SK-N-MC (cell line): Measurements from ENCODE around the gene SPTAN1.
A peak's percentile ranks its signal among the peaks of the same experiment; 100 is the strongest.
"Not testable (repeated sequence)": the region's sequence is repeated elsewhere in the genome, so short reads cannot be mapped to it uniquely, and the experiment has no call there.

Source experiments
- DNase-seq: peaks from one replicate; pipeline ENCODE4 v3.0.0-alpha.2; 2011; ENCODE audit warnings: low read depth, low spot score
- H3K27ac ChIP-seq: fragments of 200-600 bp; sonication (generic); 2 replicates; pipeline ENCODE4 v1.5.1; 2016; ENCODE audit warnings: mixed run types
- H3K36me3 ChIP-seq: fragments of 200-600 bp; sonication (generic); 2 replicates; pipeline ENCODE4 v1.6.1; 2017; ENCODE audit warnings: antibody characterized with exemption, low read length, mixed read lengths; ENCODE audit not compliant: insufficient read depth
- H3K4me3 ChIP-seq: fragments of 200-600 bp; sonication (generic); 2 replicates; pipeline ENCODE4 v1.5.1; 2016
- H3K9ac ChIP-seq: fragments of 200-600 bp; sonication (generic); 2 replicates; pipeline ENCODE4 v1.8.0; 2017; ENCODE audit warnings: mixed run types, mixed read lengths; ENCODE audit not compliant: insufficient read length
- H3K9me3 ChIP-seq: fragments of 200-600 bp; sonication (generic); 2 replicates; pipeline ENCODE4 v1.6.1; 2017; ENCODE audit warnings: low read depth, mild to moderate bottlenecking, antibody characterized with exemption, low read length, moderate library complexity, mixed read lengths
- EZH2 ChIP-seq: fragments of 200-600 bp; sonication (generic); IDR thresholded peaks from one replicate; pipeline ENCODE4 v1.6.1; 2017; ENCODE audit warnings: antibody characterized with exemption
- FOXP2 ChIP-seq: optimal IDR thresholded peaks from 2 replicates; pipeline ENCODE3; 2011; ENCODE audit warnings: mild to moderate bottlenecking, moderate library complexity; ENCODE audit not compliant: insufficient read depth; ENCODE audit errors: extremely low read length, control extremely low read depth
- POLR2AphosphoS5 ChIP-seq: IDR thresholded peaks from 2 replicates; pipeline ENCODE4 v1.6.1; 2012; ENCODE audit warnings: mild to moderate bottlenecking, low read depth, low read length, borderline replicate concordance

Gene SPTAN1

GRCh38 chr9:128643519-128644300 is 91.3 kb downstream of the SPTAN1 start:
- peaks cover 16% of the 10 kb centered on the region for H3K36me3 ChIP-seq
- TF ChIP-seq POLR2AphosphoS5 (no peak), FOXP2 (no peak), EZH2 (no peak)
- no peak for DNase-seq

GRCh38 chr9:128648206-128648605 is 95.8 kb downstream of the SPTAN1 start:
- DNase-seq, H3K36me3 ChIP-seq: not testable (repeated sequence)

More at GRCh38 chr9:128643519-128644300, 91.3 kb downstream of the SPTAN1 start:
- Histone ChIP-seq H3K9me3 (no peaks in the 10 kb centered on the region), H3K27ac (no peak overlapping the region), H3K4me3 (no peak overlapping the region), H3K9ac (no peak overlapping the region)

GRCh38 chr9:128651798-128652197 is 99.4 kb downstream of the SPTAN1 start:
- TF ChIP-seq EZH2 (no peak), POLR2AphosphoS5 (no peak), FOXP2 (no peak)
- no peak overlapping the region for H3K4me3 ChIP-seq
- no peak overlapping the region for H3K27ac ChIP-seq
- H3K36me3 ChIP-seq = peaks cover 3% of the 10 kb centered on the region; the same call in 1 of the 2 replicates
- no peaks in the 10 kb centered on the region for H3K9me3 ChIP-seq
- H3K9ac ChIP-seq = no peak overlapping the region
- DNase-seq = no peak

More at GRCh38 chr9:128648206-128648605, 95.8 kb downstream of the SPTAN1 start:
- H3K4me3 ChIP-seq, H3K9ac ChIP-seq, H3K27ac ChIP-seq, H3K9me3 ChIP-seq: not testable (repeated sequence)

- Histone ChIP-seq H3K9me3 (no peaks in the 10 kb centered on the region), H3K27ac (no peak overlapping the region), H3K4me3 (no peak overlapping the region), H3K9ac (no peak overlapping the region), H3K36me3 (peaks cover 3% of the 10 kb centered on the region; the same call in 1 of the 2 replicates)
- no peak for TF ChIP-seq POLR2AphosphoS5
- no peak for DNase-seq
These were observed 101.5 kb downstream of the SPTAN1 start for GRCh38 chr9:128653908-128654307.

GRCh38 chr9:128654481-128654880 is 102.1 kb downstream of the SPTAN1 start:
- no peak for DNase-seq
- TF ChIP-seq EZH2 (no peak), FOXP2 (no peak), POLR2AphosphoS5 (no peak)
- Histone ChIP-seq H3K9me3 (no peaks in the 10 kb centered on the region), H3K27ac (0 out of 2 replicates have a peak overlapping the region, but pooled peaks have one; percentile 9), H3K36me3 (peaks cover 3% of the 10 kb centered on the region; the same call in 1 of the 2 replicates), H3K9ac (no peak overlapping the region), H3K4me3 (no peak overlapping the region)

- TF ChIP-seq EZH2 (no peak), POLR2AphosphoS5 (peak; percentile 79), FOXP2 (peak; percentile 59)
- peak within 1 kb of the TSS; percentile 86 for H3K4me3 ChIP-seq
- peak within 1 kb of the TSS; percentile 99 for H3K9ac ChIP-seq
These were observed 104.3 kb downstream of the SPTAN1 start, which contains the start of gene DYNC2I2 for GRCh38 chr9:128656416-128657343. Gene DYNC2I2, minus strand, starts transcription at chr9:128656847. Its CDS starts 121 bp downstream, at chr9:128656726.

GRCh38 chr9:128657344-128657704 is 104.9 kb downstream of the SPTAN1 start:
- Histone ChIP-seq H3K9ac (peak overlapping the region; percentile 99), H3K9me3 (no peaks in the 10 kb centered on the region)
- TF ChIP-seq EZH2 (no peak), POLR2AphosphoS5 (no peak), FOXP2 (no peak)

More at GRCh38 chr9:128656416-128657343, 104.3 kb downstream of the SPTAN1 start, which contains the start of gene DYNC2I2:
- Histone ChIP-seq H3K36me3 (peaks cover 3% of the 10 kb centered on the region; the same call in 1 of the 2 replicates), H3K27ac (peak within 1 kb of the TSS; percentile 99), H3K9me3 (no peaks in the 10 kb centered on the region)
- DNase-seq = peak; percentile 83

GRCh38 chr9:128657796-128658195 is 105.4 kb downstream of the SPTAN1 start:
- Histone ChIP-seq H3K9ac (no peak overlapping the region), H3K36me3 (peaks cover 3% of the 10 kb centered on the region; the same call in 1 of the 2 replicates), H3K9me3 (no peaks in the 10 kb centered on the region), H3K4me3 (no peak overlapping the region), H3K27ac (no peak overlapping the region)
- DNase-seq = no peak
- TF ChIP-seq EZH2 (no peak), FOXP2 (no peak), POLR2AphosphoS5 (no peak)

More at GRCh38 chr9:128657344-128657704, 104.9 kb downstream of the SPTAN1 start:
- Histone ChIP-seq H3K36me3 (peaks cover 3% of the 10 kb centered on the region; the same call in 1 of the 2 replicates), H3K4me3 (peak overlapping the region; percentile 86), H3K27ac (peak overlapping the region; percentile 99)
- DNase-seq = no peak

- H3K4me3 ChIP-seq, DNase-seq, H3K36me3 ChIP-seq, H3K27ac ChIP-seq, H3K9me3 ChIP-seq, H3K9ac ChIP-seq: not testable (repeated sequence)
These were observed 114.1 kb downstream of the SPTAN1 start for GRCh38 chr9:128666481-128666941.
